ENCODE data around the gene ARSA. TPM values are rescaled to one million over a fixed set of nuclear protein-coding genes. Genes with fewer than 3 reads are reported as not detected.

The ARSA gene
- total and polyA plus RNA-seq, 2 of the 13 experiments (the other 11 are each of a cell fraction or from before 2014, with no cell fraction given): 9.0 to 11.5 TPM

DNA sequence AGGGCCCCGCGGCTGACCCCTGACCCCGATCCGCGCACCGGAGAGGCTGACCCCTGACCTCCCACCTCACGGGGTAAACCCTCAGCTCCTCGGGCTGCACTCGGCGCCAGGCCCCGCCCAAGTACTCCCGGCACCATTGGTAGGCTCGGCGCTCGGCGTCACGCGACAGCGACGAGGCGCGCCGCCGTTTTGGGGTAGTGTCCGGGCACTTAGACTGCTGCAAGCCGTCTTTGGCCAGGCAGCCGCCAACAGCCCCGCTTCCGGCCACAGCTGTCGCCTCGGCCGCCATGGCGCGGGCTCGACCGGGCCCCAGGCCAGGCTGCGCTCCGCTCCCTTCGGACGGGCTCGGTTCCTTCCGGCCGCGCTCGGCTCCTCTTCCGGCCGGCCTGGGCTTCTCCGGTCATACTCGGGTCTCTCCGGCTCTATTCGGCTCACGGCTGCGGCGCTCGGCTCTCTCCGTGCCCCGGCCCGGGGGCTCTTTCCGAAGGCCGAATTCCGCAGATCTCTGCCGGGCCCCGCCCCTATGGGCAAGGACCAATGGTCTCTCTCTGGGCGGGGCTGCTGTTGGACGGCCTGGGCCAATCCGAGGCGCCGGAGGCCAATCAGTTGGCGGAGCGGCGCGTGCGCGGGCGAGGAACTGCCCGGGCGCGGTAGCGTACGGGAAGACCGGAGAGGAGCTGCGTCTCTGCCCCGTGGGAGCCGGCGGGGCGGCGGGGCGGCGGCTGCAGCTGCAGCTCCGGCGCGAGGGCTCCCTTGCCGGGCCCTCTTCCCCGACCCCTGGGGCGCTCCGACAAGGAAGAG lies 45.3 kb downstream of the ARSA start, which contains the start of gene CHKB (continued):
- TF ChIP-seq ZNF644 (CRISPR knock-in tag; IDR thresholded peaks at IDR 0.05; ENCODE audit: low read depth) (0 out of 2 replicates have a peak, but pooled peaks have one; percentile 11), ZNF746 (CRISPR knock-in tag; IDR thresholded peaks at IDR 0.05) (peak; percentile 46), ZFP1 (CRISPR knock-in tag; IDR thresholded peaks at IDR 0.05) (no peak; the same call in 1 of the 2 replicates), GLI4 (CRISPR knock-in tag; IDR thresholded peaks at IDR 0.05; ENCODE audit: borderline replicate concordance) (no peak; the same call in 1 of the 2 replicates), ZIK1 (CRISPR knock-in tag; IDR thresholded peaks at IDR 0.05; ENCODE audit: borderline replicate concordance, low read depth) (no peak), MXI1 (IDR thresholded peaks at IDR 0.05; ENCODE audit: borderline replicate concordance, low read depth, low read length) (peak; percentile 62; the same call in 1 of the 3 replicates), DPF2 (CRISPR knock-in tag; IDR thresholded peaks at IDR 0.05; ENCODE audit: borderline replicate concordance, low read depth) (no peak), ZNF775 (CRISPR knock-in tag; IDR thresholded peaks at IDR 0.05; ENCODE audit: borderline replicate concordance) (no peak), CCAR2 (optimal IDR thresholded peaks at IDR 0.05; ENCODE audit: low read depth, low read length) (no peak), YEATS2 (CRISPR knock-in tag; IDR thresholded peaks at IDR 0.05; ENCODE audit: borderline replicate concordance) (peak; percentile 72; the same call in 1 of the 2 replicates), SMAD3 (CRISPR knock-in tag; IDR thresholded peaks at IDR 0.05) (peak; percentile 37; the same call in 1 of the 2 replicates)
- TF ChIP-seq, protein P1, sequence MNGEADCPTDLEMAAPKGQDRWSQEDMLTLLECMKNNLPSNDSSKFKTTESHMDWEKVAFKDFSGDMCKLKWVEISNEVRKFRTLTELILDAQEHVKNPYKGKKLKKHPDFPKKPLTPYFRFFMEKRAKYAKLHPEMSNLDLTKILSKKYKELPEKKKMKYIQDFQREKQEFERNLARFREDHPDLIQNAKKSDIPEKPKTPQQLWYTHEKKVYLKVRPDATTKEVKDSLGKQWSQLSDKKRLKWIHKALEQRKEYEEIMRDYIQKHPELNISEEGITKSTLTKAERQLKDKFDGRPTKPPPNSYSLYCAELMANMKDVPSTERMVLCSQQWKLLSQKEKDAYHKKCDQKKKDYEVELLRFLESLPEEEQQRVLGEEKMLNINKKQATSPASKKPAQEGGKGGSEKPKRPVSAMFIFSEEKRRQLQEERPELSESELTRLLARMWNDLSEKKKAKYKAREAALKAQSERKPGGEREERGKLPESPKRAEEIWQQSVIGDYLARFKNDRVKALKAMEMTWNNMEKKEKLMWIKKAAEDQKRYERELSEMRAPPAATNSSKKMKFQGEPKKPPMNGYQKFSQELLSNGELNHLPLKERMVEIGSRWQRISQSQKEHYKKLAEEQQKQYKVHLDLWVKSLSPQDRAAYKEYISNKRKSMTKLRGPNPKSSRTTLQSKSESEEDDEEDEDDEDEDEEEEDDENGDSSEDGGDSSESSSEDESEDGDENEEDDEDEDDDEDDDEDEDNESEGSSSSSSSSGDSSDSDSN (CRISPR knock-in tag; IDR thresholded peaks at IDR 0.05): peak; percentile 65
- TF ChIP-seq, protein P2, sequence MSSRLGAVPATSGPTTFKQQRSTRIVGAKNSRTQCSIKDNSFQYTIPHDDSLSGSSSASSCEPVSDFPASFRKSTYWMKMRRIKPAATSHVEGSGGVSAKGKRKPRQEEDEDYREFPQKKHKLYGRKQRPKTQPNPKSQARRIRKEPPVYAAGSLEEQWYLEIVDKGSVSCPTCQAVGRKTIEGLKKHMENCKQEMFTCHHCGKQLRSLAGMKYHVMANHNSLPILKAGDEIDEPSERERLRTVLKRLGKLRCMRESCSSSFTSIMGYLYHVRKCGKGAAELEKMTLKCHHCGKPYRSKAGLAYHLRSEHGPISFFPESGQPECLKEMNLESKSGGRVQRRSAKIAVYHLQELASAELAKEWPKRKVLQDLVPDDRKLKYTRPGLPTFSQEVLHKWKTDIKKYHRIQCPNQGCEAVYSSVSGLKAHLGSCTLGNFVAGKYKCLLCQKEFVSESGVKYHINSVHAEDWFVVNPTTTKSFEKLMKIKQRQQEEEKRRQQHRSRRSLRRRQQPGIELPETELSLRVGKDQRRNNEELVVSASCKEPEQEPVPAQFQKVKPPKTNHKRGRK (CRISPR knock-in tag; IDR thresholded peaks at IDR 0.05): no peak
- TF ChIP-seq, protein P3, sequence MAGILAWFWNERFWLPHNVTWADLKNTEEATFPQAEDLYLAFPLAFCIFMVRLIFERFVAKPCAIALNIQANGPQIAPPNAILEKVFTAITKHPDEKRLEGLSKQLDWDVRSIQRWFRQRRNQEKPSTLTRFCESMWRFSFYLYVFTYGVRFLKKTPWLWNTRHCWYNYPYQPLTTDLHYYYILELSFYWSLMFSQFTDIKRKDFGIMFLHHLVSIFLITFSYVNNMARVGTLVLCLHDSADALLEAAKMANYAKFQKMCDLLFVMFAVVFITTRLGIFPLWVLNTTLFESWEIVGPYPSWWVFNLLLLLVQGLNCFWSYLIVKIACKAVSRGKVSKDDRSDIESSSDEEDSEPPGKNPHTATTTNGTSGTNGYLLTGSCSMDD (CRISPR knock-in tag; IDR thresholded peaks at IDR 0.05): no peak
- TF ChIP-seq, protein P4, sequence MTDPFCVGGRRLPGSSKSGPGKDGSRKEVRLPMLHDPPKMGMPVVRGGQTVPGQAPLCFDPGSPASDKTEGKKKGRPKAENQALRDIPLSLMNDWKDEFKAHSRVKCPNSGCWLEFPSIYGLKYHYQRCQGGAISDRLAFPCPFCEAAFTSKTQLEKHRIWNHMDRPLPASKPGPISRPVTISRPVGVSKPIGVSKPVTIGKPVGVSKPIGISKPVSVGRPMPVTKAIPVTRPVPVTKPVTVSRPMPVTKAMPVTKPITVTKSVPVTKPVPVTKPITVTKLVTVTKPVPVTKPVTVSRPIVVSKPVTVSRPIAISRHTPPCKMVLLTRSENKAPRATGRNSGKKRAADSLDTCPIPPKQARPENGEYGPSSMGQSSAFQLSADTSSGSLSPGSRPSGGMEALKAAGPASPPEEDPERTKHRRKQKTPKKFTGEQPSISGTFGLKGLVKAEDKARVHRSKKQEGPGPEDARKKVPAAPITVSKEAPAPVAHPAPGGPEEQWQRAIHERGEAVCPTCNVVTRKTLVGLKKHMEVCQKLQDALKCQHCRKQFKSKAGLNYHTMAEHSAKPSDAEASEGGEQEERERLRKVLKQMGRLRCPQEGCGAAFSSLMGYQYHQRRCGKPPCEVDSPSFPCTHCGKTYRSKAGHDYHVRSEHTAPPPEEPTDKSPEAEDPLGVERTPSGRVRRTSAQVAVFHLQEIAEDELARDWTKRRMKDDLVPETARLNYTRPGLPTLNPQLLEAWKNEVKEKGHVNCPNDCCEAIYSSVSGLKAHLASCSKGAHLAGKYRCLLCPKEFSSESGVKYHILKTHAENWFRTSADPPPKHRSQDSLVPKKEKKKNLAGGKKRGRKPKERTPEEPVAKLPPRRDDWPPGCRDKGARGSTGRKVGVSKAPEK (CRISPR knock-in tag; IDR thresholded peaks at IDR 0.05; ENCODE audit: borderline replicate concordance): no peak
- TF ChIP-seq, protein P5, sequence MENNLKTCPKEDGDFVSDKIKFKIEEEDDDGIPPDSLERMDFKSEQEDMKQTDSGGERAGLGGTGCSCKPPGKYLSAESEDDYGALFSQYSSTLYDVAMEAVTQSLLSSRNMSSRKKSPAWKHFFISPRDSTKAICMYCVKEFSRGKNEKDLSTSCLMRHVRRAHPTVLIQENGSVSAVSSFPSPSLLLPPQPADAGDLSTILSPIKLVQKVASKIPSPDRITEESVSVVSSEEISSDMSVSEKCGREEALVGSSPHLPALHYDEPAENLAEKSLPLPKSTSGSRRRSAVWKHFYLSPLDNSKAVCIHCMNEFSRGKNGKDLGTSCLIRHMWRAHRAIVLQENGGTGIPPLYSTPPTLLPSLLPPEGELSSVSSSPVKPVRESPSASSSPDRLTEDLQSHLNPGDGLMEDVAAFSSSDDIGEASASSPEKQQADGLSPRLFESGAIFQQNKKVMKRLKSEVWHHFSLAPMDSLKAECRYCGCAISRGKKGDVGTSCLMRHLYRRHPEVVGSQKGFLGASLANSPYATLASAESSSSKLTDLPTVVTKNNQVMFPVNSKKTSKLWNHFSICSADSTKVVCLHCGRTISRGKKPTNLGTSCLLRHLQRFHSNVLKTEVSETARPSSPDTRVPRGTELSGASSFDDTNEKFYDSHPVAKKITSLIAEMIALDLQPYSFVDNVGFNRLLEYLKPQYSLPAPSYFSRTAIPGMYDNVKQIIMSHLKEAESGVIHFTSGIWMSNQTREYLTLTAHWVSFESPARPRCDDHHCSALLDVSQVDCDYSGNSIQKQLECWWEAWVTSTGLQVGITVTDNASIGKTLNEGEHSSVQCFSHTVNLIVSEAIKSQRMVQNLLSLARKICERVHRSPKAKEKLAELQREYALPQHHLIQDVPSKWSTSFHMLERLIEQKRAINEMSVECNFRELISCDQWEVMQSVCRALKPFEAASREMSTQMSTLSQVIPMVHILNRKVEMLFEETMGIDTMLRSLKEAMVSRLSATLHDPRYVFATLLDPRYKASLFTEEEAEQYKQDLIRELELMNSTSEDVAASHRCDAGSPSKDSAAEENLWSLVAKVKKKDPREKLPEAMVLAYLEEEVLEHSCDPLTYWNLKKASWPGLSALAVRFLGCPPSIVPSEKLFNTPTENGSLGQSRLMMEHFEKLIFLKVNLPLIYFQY (CRISPR knock-in tag; IDR thresholded peaks at IDR 0.05; ENCODE audit: borderline replicate concordance): no peak

All from HepG2 (cell line).